GM12878 (cell line): ENCODE measurements around the gene LENEP. TPM values are rescaled to one million over a fixed set of nuclear protein-coding genes. Genes with fewer than 3 reads are reported as not detected.

ENCODE experiments used
- ATAC-seq: fragments of 200-7000 bp; cut with Tn5 transposase; 3 replicates; pipeline ENCODE4 v1.9.1; 2020; ENCODE audit warnings: mild to moderate bottlenecking, moderate library complexity
- BruUV-seq: library from RNA; stranded (reverse); fragments of 400-500 nt; replicated peaks from 2 replicates; lab custom pipeline; 2021; lab: Mats Ljungman, UMichigan
- CTCF ChIA-PET: fragments of 300-600 bp; sonication (Branson Sonifier 250); formaldehyde crosslinking; extraction: SDS; loops from one replicate; lab custom pipeline; 2021; ENCODE audit warnings: inconsistent platforms; lab: Yijun Ruan, JAX
- POLR2A ChIA-PET: fragments of 350-600 bp; formaldehyde crosslinking; extraction: SDS; loops from one replicate; lab custom pipeline; 2021; ENCODE audit warnings: inconsistent platforms; lab: Charles Lee
- RAD21 ChIA-PET: fragments of 300-600 bp; sonication (Branson Sonifier 250); formaldehyde crosslinking; loops from one replicate; lab custom pipeline; 2023; ENCODE audit warnings: antibody characterized with exemption; ENCODE audit not compliant: unreplicated experiment; lab: Charles Lee
- SMC1A ChIA-PET: fragments of 300-600 bp; sonication (Branson Sonifier 250); formaldehyde crosslinking; loops from one replicate; lab custom pipeline; 2023; ENCODE audit not compliant: unreplicated experiment, uncharacterized antibody; lab: Charles Lee
- DNase-seq: peaks from one replicate; pipeline ENCODE4 v3.0.0-alpha.2; 2011; ENCODE audit warnings: low read depth, low spot score
- FAIRE-seq: peaks from 3 replicates; lab custom pipeline; 2011; peaks lifted over from hg19 to GRCh38; lab: Jason Lieb, UNC
- H2AFZ ChIP-seq: 2 replicates; pipeline ENCODE4 v1.6.0; 2011; ENCODE audit warnings: low read depth, low read length, control low read depth; ENCODE audit not compliant: control insufficient read depth
- H3K27ac ChIP-seq: 2 replicates; pipeline ENCODE4 v1.5.1; 2011; ENCODE audit warnings: control low read depth; ENCODE audit not compliant: control insufficient read depth, insufficient read depth
- H3K27me3 ChIP-seq, 2 experiments: replicated peaks in 1 of 2; 2 replicates each; pipeline versions ENCODE4 v1.6.0 to v1.6.1; 2011; ENCODE audit warnings: low read length in 1 of 2; ENCODE audit not compliant: control insufficient read depth in 2 of 2, insufficient read depth in 2 of 2
- H3K36me3 ChIP-seq, 2 experiments: 2 replicates each; pipeline ENCODE4 v1.5.1; 2011; ENCODE audit warnings: low read length in 1 of 2; ENCODE audit not compliant: control insufficient read depth in 2 of 2, insufficient read depth in 2 of 2
- H3K4me1 ChIP-seq: 2 replicates; pipeline ENCODE4 v1.6.1; 2011; ENCODE audit warnings: mild to moderate bottlenecking, low read length, moderate library complexity, mixed read lengths; ENCODE audit not compliant: control insufficient read depth, insufficient read depth
- H3K4me2 ChIP-seq: 2 replicates; pipeline ENCODE4 v1.6.0; 2011; ENCODE audit warnings: control low read depth; ENCODE audit not compliant: control insufficient read depth, insufficient read depth
- H3K4me3 ChIP-seq: fragments of 200-600 bp; sonication (generic); 2 replicates; pipeline ENCODE4 v1.5.1; 2016
- H3K79me2 ChIP-seq: 2 replicates; pipeline ENCODE4 v1.6.0; 2011; ENCODE audit warnings: low read length; ENCODE audit not compliant: control insufficient read depth, insufficient read depth
- H3K9ac ChIP-seq: 2 replicates; pipeline ENCODE4 v1.8.0; 2011; ENCODE audit warnings: low read length, control low read depth, mixed read lengths; ENCODE audit not compliant: control insufficient read depth, insufficient read depth
- H3K9me3 ChIP-seq: replicated peaks from 3 replicates; pipeline ENCODE4 v1.5.1; 2011; ENCODE audit warnings: mild to moderate bottlenecking, low read length; ENCODE audit not compliant: control insufficient read depth, insufficient read depth
- H4K20me1 ChIP-seq: 2 replicates; pipeline ENCODE4 v1.6.0; 2011; ENCODE audit not compliant: control insufficient read depth, insufficient read depth
- E4F1 ChIP-seq: fragments of 450-650 bp; IDR thresholded peaks from 2 replicates; pipeline ENCODE4 v1.6.1; 2018; ENCODE audit warnings: borderline replicate concordance, mild to moderate bottlenecking; ENCODE audit not compliant: partially characterized antibody
- FOXK2 ChIP-seq: fragments of 450-650 bp; IDR thresholded peaks from 2 replicates; pipeline ENCODE4 v1.6.1; 2017; ENCODE audit warnings: mild to moderate bottlenecking, moderate library complexity
- NKRF ChIP-seq: fragments of 450-650 bp; conservative IDR thresholded peaks from 2 replicates; pipeline ENCODE4 v1.6.1; 2017; ENCODE audit warnings: mild to moderate bottlenecking, moderate library complexity
- NRF1 ChIP-seq: conservative IDR thresholded peaks from 2 replicates; pipeline ENCODE4 v1.6.1; 2011; ENCODE audit warnings: mild to moderate bottlenecking, low read depth, low read length, improper control_type of control experiment
- POLR2AphosphoS5 ChIP-seq: IDR thresholded peaks from 2 replicates; pipeline ENCODE4 v1.6.1; 2011; ENCODE audit warnings: mild to moderate bottlenecking, low read length, inconsistent platforms
- YBX1 ChIP-seq: fragments of 450-650 bp; IDR thresholded peaks from 2 replicates; pipeline ENCODE4 v1.6.1; 2016; ENCODE audit warnings: antibody characterized with exemption
- ZNF274 ChIP-seq: IDR thresholded peaks from one replicate; pipeline ENCODE4 v1.8.0; 2011; ENCODE audit not compliant: insufficient read length, insufficient read depth
- WGBS: methylation state at CpG from one replicate; pipeline ENCODE4 v1.1.6; 2016; ENCODE audit warnings: low lambda C conversion rate; ENCODE audit not compliant: insufficient replicate concordance, insufficient coverage; ENCODE audit errors: missing lambda C conversion rate; 5-methylcytosine and 5-hydroxymethylcytosine counted together
- in situ Hi-C: fragments of 300-500 bp; cut with MboI; formaldehyde crosslinking; loops from 9 replicates; pipeline ENCODE4 v1.14.3; 2018; ENCODE audit warnings: mixed read lengths
- intact Hi-C: fragments of 100-400 bp; cut with micrococcal nuclease; formaldehyde crosslinking; loops from one replicate; pipeline ENCODE4 v1.14.2; 2022; ENCODE audit not compliant: unreplicated experiment
- polyA plus RNA-seq, 11 experiments: library from polyadenylated mRNA; depleted of rRNA in 4 of 11; unstranded in 6 of 11; stranded (reverse) in 5 of 11; fragments of >200 nt; fragmentation: Nextera tagmentation in 4 of 11; fragmentation: Illumina TruSeq in 1 of 11; extraction: Ambion mirVana in 4 of 11; extraction: Trizol in 1 of 11; gene quantifications; 1 replicate in 1 of 11; 2 replicates in 10 of 11; pipeline versions ENCODE4 v1.2.1 to v1.2.3, GENCODE V29; 2011 to 2016; ENCODE audit warnings: inconsistent platforms in 2 of 11, missing spikeins in 2 of 11, low read depth in 1 of 11
- total RNA-seq, 4 experiments: library from RNA; depleted of rRNA in 3 of 4; stranded (reverse); fragments of >200 nt in 3 of 4; fragmentation: Illumina TruSeq in 1 of 4; extraction: Trizol in 1 of 4; gene quantifications; 2 replicates each; pipeline versions ENCODE4 v1.2.1 to v1.2.3, GENCODE V29; 2013 to 2021

LENEP gene
- total and polyA plus RNA-seq, 10 of the 15 experiments (the other 5 are each of a cell fraction or from before 2014, with no cell fraction given): 0.27 to 1.1 (median 0.64) TPM; not detected in 7

GRCh38 chr1:154958681-154959425 lies 34.5 kb upstream of the LENEP start:
- ChIA-PET RAD21 (no interaction called here), POLR2A (interaction anchor here (1.2 to 12.3 kb wide), 2 partner anchors 14 to 23 kb away, joined by 4 to 140 read pairs; partner anchors contain the start of genes CKS1B, PMVK and SHC1), CTCF (interaction anchor here (1.1 kb wide), 1 partner anchor 126 kb away, joined by 3 read pairs; no protein-coding TSS in a partner anchor), SMC1A (interaction anchor here (1.5 kb wide), 1 partner anchor 14 kb away, joined by 5 read pairs; no protein-coding TSS in a partner anchor)
- Histone ChIP-seq H3K27ac (no peak overlapping the region), H3K9me3 (no peaks in the 10 kb centered on the region), H2AFZ (no peak overlapping the region), H3K9ac (no peak overlapping the region), H3K27me3 (no peaks in the 10 kb centered on the region), H4K20me1 (no peaks in the 10 kb centered on the region), H3K36me3 (peaks cover 5 to 6% of the 10 kb centered on the region in 2 experiments; a peak in 3 of 4 replicates), H3K79me2 (peaks cover 34% of the 10 kb centered on the region), H3K4me3 (no peak overlapping the region), H3K4me2 (no peak overlapping the region), H3K4me1 (peaks cover 20% of the 10 kb centered on the region)
- DNase-seq: no peak
- WGBS: 95% methylated on average over 16 of the region's 16 CpGs
- no peak for TF ChIP-seq NKRF
- no peak for TF ChIP-seq YBX1
- no peak for TF ChIP-seq E4F1
- no peak for TF ChIP-seq ZNF274
- TF ChIP-seq POLR2AphosphoS5: no peak
- no peak for TF ChIP-seq FOXK2
- no peak for TF ChIP-seq NRF1
- no peak for ATAC-seq
- FAIRE-seq: no peak
- intact Hi-C loops (no loop called here), in situ Hi-C loops (no loop called here)
- BruUV-seq: no TSS peak
